Bone marrow (tissue), 2 donors: ENCODE results near the gene COQ5.
"Not testable (repeated sequence)": the region's sequence is repeated elsewhere in the genome, so short reads cannot be mapped to it uniquely, and the experiment has no call there.

Source experiments
- DNase-seq, 2 donors: peaks; one replicate each; lab custom pipeline; 2025; lab: John Stamatoyannopoulos, UW

The COQ5 gene

DNA sequence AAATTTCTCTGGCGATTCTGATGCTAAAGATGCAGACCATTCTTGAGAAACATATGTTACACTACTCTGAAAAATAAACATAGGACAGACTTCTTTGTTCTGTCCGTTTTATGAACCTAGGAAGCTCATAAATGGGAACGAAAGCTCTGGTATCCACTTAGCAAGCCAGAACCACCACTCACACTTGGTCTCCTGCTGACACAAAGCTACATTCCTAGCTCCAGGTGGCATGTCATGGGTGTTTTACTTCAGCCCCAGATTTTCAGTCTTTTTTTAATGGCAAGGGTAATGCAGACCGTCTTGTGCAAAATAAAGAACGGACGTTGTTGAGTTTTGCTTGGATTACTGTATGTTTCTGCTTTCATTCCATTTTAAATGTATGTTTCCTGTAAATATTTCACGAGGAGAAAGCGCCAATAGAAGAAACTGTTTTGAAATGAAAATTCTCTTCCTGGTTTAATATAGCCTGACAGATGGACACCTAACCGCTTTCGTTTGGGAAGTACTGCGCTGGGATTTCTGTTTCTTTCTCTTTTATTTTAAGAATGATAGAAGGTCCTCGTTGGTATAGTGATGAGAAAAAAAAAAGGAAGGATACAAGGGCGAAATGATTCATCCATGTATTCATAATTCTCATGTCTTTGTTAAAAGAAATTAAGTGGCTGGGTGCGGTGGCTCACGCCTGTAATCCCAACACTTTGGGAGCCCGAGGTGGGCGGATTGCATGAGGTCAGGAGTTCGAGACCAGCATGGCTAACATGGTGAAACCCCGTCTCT is 871 bp upstream of the COQ5 start:
- DNase-seq = peak in 1 of 2 donors; percentile 5

DNA sequence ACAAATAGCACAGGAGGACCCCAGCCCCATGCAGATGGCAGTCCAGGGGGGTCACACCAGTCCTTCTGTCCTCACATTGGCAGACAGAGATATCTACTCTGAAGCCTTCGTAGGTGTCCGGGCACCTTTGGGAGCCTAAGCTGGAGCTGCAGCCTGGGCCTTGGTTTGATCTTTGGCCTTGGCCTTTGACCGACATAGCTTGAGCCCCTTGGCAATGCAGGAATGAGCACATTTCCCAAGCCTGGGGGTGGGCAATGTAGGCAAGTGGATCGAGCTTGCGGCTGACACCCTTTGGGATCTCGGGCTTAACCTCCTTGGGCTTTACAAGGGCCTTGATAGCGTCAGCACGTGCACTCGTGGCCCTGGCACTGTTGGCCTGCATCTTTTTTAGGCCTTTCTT is 6.4 kb downstream of the COQ5 start:
- DNase-seq = no peak

DNA sequence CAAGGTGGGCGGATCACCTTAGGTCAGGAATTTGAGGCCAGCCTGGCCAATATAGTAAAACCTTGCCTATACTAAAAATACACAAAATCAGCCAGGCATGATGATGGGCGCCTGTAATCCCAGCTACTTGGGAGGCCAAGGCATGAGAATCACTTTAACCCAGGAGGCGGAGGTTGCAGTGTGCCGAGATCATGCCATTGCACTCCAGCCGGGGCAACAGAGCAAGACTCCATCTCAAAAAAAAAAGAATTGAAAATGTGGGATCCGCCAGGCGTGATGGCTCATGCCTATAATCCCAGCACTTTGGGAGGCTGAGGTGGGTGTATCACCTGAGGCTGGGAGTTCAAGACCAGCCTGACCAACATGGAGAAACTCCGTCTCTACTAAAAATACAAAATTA is 9.6 kb downstream of the COQ5 start:
- not testable (repeated sequence) for DNase-seq

DNA sequence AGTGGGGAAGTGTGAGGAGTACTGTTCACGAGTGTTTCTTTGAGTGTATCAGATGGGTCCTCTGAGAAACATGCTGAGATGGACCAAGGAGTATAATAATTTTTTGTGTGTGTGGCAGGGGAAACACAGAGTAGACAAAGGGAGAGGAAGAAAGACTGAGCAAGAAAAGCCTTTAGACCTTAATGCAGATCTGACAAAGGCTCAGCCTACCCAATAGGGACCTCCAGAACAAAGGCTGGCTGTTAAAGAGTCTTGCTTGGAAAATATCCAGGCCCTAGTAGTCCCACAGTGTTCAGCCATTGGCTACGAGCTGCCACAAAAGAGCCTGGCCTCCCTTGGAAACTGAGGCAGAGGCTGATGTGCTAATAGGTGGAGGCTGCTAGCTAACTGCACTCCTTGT is 13.5 kb downstream of the COQ5 start:
- no peak for DNase-seq

DNA sequence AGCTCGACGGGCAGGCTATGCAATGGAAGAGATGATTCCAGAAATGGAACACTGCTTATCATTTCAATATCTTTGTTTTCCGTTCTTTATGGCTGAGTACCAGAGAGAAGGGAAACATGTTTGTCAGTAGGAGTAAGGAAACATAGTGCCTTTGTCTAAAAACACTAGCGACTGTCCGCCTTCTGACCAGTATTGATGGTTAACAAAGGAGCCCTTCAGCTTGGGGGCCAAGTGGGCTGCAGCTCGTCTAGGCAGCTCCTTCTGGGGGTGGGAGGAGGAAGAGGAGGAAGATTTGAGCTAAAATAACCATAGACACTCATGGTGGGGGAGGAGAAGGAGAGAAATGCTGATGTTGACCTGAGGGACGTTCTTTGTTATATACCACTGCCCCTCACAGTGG is 15.0 kb downstream of the COQ5 start:
- no peak for DNase-seq

DNA sequence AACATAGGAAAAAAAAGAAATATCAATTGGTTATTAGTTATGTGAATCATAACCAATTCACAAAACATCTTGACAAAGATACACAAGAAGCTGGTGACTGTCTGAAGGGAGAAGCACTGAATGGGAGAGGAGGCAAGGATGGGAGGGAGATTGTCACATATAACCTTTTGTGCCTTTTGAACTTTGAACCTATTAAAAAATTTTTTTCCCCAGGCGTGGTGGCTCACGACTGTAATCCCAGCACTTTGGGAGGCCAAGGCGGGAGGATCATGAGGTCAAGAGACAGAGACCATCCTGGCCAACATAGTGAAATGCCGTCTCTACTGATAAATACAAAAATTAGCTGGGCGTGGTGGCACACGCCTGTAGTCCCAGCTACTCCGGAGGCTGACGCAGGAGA is 20.4 kb downstream of the COQ5 start:
- no peak for DNase-seq

DNA sequence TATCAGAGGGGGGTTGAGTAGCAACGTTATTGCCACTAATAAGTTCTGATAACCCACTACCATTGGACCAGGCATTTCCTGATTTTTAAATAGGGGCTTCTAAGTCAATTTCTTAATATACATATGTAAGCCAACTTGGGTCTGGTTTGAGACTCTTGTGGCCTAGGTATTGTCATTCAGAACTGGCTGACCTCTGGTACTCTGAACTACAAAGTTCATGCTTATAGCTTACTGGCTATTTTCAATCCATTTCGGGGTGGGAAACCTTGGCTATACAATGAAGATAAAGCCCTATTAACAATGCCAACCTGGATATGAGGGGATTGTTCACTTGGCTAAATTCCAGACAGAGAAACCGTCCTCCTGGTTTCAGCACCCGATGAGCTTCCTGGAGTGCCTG is 24.4 kb downstream of the COQ5 start:
- no peak for DNase-seq

DNA sequence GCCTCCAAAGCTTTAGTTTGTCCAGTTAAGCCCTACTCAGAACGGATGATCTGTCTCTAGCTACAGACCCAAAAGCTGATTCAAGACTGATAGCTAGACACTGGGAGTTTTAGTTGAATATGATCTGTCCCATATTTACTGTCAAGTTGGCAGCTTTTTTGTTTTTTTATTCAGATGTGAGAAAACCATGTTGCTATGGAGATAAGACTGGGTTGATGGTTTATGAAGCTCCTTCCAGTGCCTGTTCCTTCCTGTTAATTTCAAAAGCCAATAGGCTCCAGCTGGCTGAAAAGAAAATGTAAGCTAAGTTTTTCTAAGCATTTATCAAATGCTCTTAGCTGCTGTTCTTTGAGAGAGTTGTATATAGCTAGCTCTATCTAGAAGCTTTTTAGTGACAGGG is 28.4 kb downstream of the COQ5 start:
- DNase-seq = no peak

DNA sequence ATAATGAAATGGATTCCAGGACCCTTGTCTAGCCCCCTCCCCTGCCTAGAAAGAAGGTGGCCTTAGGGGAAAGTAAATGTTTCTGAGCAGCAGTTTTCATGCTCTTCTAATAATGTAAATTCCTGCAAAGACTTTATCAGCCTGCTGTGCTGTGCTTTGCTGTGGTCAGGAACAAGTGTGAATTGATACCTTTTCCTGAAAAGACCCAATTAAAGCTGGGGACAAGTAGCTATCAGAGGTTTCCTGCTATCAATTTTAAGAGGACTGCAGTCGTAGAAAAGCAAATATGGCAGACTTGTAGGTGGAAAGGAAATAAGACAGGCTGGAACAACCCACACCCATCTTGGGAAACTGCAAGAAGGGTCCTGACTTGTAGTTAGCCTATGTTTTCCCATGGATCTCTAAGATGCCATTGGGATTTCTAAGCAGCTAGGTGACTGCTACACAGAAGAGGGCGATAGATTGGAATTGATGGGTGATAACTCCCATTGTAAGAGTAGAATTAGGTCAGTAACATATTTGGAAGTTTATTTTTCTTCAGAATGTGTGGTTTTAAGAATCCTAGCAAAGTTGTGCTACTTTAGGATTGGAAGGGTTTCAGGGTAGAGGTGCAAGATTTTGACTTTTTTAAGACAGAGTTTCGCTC is 30.0 kb downstream of the COQ5 start:
- no peak for DNase-seq

DNA sequence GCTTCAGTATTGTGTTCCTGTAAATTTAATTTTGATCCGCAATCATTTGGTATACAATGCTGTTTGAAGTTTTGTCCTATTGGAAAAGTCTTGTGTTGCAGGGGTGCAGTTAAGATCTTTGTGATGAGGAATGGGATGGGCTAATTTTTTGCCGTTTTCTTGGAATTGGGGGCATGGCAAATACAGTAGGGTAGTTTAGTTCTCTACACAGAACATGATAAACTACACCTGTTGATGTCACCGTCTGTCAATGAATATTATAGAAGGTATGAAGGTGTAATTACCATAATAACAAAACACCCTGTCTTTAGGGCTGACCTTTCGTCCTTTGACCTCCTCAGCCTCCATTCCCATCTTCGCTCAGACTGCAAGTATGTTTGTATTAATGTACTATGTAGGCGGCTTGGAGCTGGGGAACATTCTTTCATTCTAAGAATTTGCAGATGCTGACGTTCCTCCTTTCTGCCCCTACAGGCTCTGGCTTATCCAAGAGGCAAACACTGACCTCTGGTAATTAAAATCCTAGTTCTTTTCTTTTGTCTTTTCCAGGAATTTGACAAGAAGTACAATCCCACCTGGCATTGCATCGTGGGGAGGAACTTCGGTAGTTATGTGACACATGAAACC is 31.3 kb downstream of the COQ5 start:
- no peak for DNase-seq

DNA sequence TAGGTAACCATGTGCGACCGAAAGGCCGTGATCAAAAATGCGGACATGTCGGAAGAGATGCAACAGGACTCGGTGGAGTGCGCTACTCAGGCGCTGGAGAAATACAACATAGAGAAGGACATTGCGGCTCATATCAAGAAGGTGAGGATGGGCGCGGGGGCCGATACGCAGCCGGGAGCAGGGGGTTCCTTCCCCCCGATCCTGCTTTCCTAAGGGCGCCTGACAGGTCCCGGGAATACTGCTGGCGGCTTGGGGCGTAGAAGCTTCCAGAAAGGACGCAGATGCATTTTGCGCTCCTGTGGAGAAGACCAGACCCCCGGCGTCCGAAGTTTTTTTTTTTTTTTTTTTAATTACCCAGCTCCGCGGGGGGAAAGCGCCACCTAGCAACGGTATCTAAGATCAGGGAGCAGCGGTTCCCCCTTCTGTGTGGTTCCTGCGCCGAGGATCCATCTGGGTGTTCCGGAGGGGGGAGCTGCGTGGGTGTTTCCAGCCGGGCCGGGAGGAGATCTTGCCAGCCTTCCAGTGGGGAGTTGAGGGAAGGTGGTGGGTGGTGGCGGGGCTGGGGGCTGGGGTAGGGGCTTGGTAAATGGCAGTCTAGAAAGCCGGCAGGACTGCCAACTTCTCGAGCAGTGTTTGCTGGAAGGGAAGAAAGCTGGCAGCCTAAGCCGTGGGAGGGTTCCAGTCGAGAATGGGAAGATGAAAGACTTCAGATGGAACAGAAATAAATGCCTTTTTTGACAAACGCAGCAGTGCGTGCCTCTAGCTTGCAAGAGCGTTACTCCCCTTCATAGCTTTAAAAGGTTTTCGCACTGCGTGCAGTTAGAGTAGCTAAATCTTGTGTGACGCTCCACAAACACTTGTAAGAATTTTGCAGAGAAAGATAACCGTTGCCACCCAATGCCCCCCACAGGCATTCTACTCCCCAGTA is 32.3 kb downstream of the COQ5 start:
- peak; percentile 14 to 48 for DNase-seq

DNA sequence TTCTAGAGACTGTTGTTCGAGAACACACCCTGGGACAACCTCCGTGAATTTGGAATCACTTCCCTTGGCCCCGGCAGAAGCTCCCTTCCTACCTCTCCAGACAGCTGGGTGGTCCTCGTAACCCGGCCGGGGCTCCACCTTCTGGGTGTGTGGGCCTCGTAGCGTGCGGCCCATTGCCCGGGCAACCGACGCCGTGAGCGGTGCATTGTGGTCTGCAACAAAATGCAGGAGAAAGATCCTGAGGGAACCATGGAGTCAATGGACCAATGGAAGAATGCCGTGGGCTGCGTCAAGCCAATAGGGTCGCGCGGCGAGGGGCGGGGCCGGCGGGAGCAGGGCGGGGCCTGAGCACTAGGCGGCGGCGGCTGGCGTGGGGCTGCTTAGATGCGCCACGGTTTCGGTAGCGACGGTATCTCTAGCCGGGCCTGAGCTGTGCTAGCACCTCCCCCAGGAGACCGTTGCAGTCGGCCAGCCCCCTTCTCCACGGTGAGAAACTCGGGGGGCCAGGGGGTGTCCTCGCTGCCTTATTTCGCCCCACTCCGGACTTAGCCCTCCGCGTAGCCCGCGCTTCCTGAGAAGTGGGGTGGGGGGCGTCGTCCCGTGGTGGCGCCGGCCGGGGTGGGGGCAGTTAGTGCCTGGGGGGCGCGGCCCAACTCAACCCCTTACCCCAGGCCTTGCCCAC is 33.1 kb downstream of the COQ5 start, which contains the start of gene DYNLL1:
TSS of gene DYNLL1 (plus strand) at position 383 of the 682 bp plus-strand sequence. CDS start 309 bp downstream, outside the sequence.
- DNase-seq = peak; percentile 86 to 89

DNA sequence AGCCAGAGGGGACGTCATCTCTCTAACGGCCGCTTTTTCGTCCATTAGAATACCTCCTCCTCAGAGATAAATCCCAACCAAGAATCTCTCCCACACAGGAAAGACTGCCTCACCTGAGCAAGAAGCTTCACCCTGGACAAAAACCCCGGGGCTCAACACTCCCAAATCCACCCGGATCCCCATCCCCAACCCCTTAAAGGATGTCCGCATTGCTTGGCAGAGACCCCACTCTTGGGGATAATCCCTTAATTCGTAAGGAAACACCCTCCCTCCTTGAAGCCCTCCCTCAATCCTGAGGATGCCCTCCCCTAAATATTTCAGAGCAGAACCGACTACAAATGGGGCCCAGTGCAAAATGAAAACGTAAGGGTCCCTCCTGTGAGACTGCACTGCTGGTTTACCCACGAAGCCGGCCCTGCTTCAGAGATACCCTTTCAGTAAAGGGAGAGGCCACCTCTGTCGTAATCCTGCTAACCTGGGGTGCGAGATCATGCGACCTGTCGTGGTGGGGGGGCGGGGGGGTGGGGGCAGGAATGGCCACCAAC is 33.7 kb downstream of the COQ5 start:
- DNase-seq = no peak

DNA sequence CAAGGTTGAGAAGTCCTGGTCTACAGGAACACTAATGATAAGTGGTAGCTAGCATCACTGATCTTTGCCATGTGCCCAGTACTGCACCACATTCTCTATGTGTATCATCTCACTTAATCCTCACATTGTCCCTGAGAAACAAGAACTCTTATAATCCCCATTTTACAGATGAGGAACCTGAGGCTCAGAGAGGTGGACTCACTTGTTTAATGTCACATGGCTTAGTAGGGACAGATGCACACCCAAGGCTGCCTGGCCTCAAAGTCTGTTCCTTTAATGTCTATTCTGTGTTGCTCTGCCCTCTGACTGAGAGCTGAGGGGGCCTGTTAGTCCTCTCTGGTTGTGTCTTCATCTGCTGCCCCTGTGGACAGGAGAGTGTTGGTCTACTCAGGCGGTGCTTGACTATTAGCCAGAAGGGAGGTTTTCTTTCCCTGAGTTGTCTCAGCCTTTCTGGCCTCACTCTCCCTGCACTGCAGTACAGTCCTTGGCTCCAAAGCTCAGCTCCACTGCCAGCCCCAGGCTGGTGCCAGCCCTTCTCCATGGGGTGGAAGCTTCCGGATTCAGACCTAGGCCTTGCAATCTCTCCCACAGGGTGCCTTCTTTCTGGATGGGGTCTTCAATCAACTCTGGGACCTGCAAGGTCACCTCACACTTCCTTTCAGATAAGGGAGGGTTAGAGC is 38.0 kb downstream of the COQ5 start:
- no peak for DNase-seq

DNA sequence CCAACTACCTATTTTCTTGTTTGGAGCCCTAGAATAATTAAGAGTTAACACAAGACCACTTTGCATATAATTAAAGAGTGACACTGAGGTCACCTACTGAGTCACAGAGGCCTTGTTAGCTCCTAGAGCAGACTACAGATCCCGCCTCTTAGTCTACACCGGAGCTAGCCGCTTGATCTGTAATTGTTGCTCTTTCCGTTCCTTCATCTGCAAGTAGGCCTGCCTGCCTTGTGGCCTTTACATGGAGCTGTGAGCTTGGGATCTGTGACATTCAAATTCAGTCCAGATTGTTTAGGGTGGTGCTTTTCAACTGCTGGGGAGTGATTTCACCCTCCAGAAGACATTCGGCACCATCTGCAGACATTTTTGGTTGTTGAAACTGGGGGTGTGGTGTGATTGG is 38.6 kb downstream of the COQ5 start:
- no peak for DNase-seq

DNA sequence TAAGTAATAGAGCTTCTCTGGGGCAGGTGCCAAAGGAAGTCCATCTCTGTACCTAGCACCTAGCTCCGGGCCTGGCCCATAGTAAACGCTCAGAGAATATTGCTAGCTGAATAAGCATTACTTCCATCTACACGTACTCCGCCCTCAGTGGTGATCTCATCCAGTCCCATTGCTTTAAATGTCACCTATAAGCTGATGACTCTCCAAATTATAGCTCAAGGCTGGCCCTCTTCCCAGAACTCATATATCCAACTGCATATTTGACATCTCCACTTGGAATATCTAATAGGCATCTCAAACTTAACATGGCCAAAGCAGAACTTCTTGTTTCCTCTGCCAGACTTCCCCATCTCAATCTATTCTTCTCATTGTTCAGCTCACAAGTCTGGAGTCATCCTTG is 39.9 kb downstream of the COQ5 start:
- no peak for DNase-seq

DNA sequence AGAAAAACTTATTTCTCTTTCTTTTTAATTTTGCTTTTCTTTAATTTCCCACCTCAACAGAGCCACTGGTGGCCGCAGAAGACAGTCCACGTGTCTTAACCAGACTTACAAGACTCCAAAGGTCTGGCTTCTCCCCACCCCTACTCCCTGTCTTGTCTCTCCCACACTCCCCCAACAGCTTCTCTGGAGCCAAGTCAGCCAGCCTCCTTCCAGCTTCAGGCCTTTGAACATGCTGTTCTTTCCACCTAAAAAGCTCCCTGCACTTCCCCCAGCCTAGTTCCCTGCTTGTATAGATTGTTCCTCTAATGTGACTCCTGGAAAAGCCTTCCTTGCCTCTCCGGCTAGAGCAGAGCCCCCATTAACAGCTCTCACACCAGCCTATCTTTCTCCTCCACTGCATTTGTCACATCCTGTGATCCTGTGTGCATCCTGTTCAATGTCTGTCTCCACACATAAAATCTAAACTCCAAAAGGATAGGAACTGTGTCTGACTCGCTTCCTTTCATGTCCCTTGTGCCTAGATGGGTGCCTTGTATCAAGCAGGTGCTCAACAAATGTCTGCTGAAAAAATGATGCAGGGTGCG is 40.8 kb downstream of the COQ5 start:
- DNase-seq = no peak

DNA sequence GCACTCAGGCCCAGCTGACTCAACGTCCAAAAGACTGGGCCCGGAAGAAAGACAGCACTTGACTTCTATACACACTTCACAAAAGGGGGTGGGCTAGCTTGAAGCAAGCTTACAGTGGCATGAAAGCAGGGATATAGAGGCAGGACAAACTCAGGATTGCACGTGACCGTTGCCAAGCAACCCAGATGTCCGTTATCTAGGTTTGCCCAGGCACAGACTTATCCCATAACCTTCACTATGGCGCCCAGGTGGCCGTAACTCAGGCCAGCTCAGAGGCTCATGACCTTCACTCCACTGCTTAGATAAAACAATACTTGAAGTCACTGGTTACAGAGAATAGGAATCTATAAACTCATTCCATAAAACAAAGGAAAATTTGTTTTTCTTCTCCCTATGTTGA is 41.4 kb downstream of the COQ5 start:
- not testable (repeated sequence) for DNase-seq

DNA sequence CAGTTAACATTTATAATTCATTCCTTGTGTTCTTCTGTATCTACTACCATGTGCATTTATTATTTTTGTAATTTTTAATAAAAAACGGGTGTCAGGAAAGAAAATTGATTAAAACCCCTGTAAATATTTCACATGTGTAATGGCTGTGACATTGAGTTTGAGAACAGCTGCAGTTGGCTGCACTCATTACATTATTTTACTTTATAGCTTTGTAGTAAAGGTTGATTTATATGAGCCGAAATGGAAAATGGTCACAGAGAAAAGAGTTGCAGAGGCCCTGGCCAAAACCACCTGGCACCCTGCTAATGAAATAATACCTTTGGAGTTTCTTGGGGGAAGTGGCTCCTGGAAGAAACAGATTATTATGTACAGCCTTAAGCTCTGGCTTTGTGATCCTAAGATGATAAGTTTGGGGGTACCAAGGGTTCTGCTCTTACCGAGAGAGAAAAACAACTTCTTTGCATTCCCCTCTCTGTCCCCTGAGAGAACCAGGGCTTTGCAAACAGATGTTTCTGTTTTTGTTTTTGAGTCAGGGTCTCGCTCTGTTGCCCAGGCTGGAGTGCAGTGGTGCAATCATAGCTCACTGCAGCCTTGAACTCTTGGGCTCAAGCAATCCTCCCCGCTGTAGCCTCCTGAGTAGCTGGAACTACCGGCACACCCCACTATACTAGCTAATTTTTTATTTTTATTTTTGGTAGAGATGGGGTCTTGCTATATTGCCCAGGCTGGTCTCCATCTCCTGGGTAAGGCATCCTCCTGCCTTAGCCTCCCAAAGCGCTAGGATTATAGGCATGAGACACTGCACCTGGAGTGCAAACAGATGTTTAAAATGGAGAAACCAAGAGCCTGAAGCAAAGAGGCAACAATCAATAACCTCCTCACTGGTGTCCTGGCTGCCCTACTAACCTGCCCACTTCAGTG is 42.7 kb downstream of the COQ5 start:
- no peak for DNase-seq
